HepG2 (cell line): ENCODE results near the gene IFIT1B. TPM values are rescaled to one million over a fixed set of nuclear protein-coding genes. Genes with fewer than 3 reads are reported as not detected.

Experiments
- ATAC-seq: fragments of 200-7000 bp; cut with Tn5 transposase; 3 replicates; pipeline ENCODE4 v1.9.1; 2020; ENCODE audit warnings: mild to moderate bottlenecking, moderate library complexity
- BruUV-seq: library from RNA; stranded (reverse); fragments of 400-500 nt; replicated peaks from 2 replicates; lab custom pipeline; 2021; lab: Mats Ljungman, UMichigan
- CTCF ChIA-PET: fragments of 300-600 bp; formaldehyde crosslinking; extraction: SDS; loops from one replicate; lab custom pipeline; 2021; ENCODE audit warnings: low total read pairs, inconsistent platforms, low intra/inter-chr PET ratio; lab: Yijun Ruan, JAX
- POLR2A ChIA-PET: fragments of 350-600 bp; sonication (Branson Sonifier 250); formaldehyde crosslinking; loops from one replicate; lab custom pipeline; 2020; ENCODE audit warnings: antibody characterized with exemption, inconsistent platforms; lab: Yijun Ruan, JAX
- DNase-seq: peaks from one replicate; pipeline ENCODE4 v3.0.0-alpha.2; 2015; ENCODE audit warnings: low spot score
- FAIRE-seq: peaks from 3 replicates; lab custom pipeline; 2011; peaks lifted over from hg19 to GRCh38; lab: Jason Lieb, UNC
- H2AFZ ChIP-seq: one replicate; pipeline ENCODE4 v1.6.1; 2011; ENCODE audit warnings: low read length, inconsistent platforms
- H3K27ac ChIP-seq: fragments of 300-600 bp; 3 replicates; pipeline ENCODE4 v1.8.0; 2011; ENCODE audit warnings: mixed run types, mild to moderate bottlenecking, mixed read lengths, low read length, inconsistent platforms; ENCODE audit not compliant: insufficient read depth; ENCODE audit errors: extremely low read length
- H3K27me3 ChIP-seq, 2 experiments: fragments of 200-600 bp in 1 of 2; 2 replicates in 1 of 2; 3 replicates in 1 of 2; pipeline versions ENCODE4 v1.6.0 to v1.8.0; 2011; ENCODE audit warnings: low read length in 2 of 2, mild to moderate bottlenecking in 2 of 2, moderate library complexity in 2 of 2, inconsistent platforms in 1 of 2; ENCODE audit not compliant: insufficient read depth in 2 of 2, control insufficient read depth in 1 of 2
- H3K36me3 ChIP-seq, 2 experiments: fragments of 200-600 bp in 1 of 2; replicated peaks in 1 of 2; 2 replicates in 1 of 2; 3 replicates in 1 of 2; pipeline versions ENCODE4 v1.5.1 to v1.8.0; 2011; ENCODE audit warnings: low read length in 2 of 2, inconsistent platforms in 1 of 2; ENCODE audit not compliant: insufficient read depth in 2 of 2, control insufficient read depth in 1 of 2
- H3K4me1 ChIP-seq: 2 replicates; pipeline ENCODE4 v1.5.1; 2012; ENCODE audit warnings: low read length, inconsistent platforms; ENCODE audit not compliant: insufficient read depth
- H3K4me2 ChIP-seq: 2 replicates; pipeline ENCODE4 v1.6.0; 2011; ENCODE audit warnings: low read depth, low read length, inconsistent platforms
- H3K4me3 ChIP-seq, 3 experiments: fragments of 200-600 bp in 1 of 3; sonication (generic), shearing (Covaris generic) in 1 of 3; replicated peaks in 1 of 3; 2 replicates each; pipeline ENCODE4 v1.5.1; 2011 to 2016; ENCODE audit warnings: low read length in 3 of 3, inconsistent platforms in 2 of 3, low read depth in 2 of 3, mild to moderate bottlenecking in 2 of 3, control low read depth in 1 of 3, mixed read lengths in 1 of 3; ENCODE audit not compliant: insufficient read depth in 1 of 3
- H3K79me2 ChIP-seq: one replicate; pipeline ENCODE4 v1.6.1; 2011; ENCODE audit warnings: low read length, inconsistent platforms; ENCODE audit not compliant: insufficient read depth
- H3K9ac ChIP-seq: 2 replicates; pipeline ENCODE4 v1.6.0; 2011; ENCODE audit warnings: mild to moderate bottlenecking, low read depth, low read length, inconsistent platforms; ENCODE audit not compliant: insufficient read depth
- H3K9me3 ChIP-seq: 2 replicates; pipeline ENCODE4 v1.5.1; 2012; ENCODE audit warnings: mild to moderate bottlenecking, low read length
- H4K20me1 ChIP-seq: 2 replicates; pipeline ENCODE4 v1.6.0; 2011; ENCODE audit warnings: inconsistent platforms, mild to moderate bottlenecking, low read length, moderate library complexity; ENCODE audit not compliant: insufficient read depth
- ELF4 ChIP-seq: sonication (generic); formaldehyde crosslinking; IDR thresholded peaks from 2 replicates; pipeline ENCODE4 v1.5.0; 2020; ENCODE audit warnings: missing genetic modification reagents, mild to moderate bottlenecking, moderate library complexity, borderline replicate concordance
- HIC2 ChIP-seq: sonication (generic); formaldehyde crosslinking; IDR thresholded peaks from 2 replicates; pipeline ENCODE4 v1.9.0; 2022; ENCODE audit warnings: low read depth, missing genetic modification reagents
- PLRG1 ChIP-seq: fragments of 450-650 bp; conservative IDR thresholded peaks from 2 replicates; pipeline ENCODE4 v1.6.1; 2016
- POLR2G ChIP-seq: fragments of 200-400 bp; formaldehyde crosslinking; IDR thresholded peaks from 2 replicates; pipeline ENCODE4 v1.6.1; 2018; ENCODE audit warnings: mild to moderate bottlenecking, low read depth, low read length, moderate library complexity
- SATB2 ChIP-seq: sonication (generic); formaldehyde crosslinking; IDR thresholded peaks from 2 replicates; pipeline ENCODE4 v1.5.0; 2020; ENCODE audit warnings: missing genetic modification reagents
- TERF1 ChIP-seq: sonication (generic); formaldehyde crosslinking; IDR thresholded peaks from 2 replicates; pipeline ENCODE4 v1.8.0; 2022; ENCODE audit warnings: mild to moderate bottlenecking, missing genetic modification reagents, moderate library complexity
- ZFP36 ChIP-seq: fragments of 150-350 bp; IDR thresholded peaks from 2 replicates; pipeline ENCODE4 v1.6.1; 2018; ENCODE audit warnings: borderline replicate concordance, low read length, low read depth; ENCODE audit not compliant: partially characterized antibody
- ZFP90 ChIP-seq: sonication (generic); formaldehyde crosslinking; IDR thresholded peaks from 2 replicates; pipeline ENCODE4 v1.8.0; 2022; ENCODE audit warnings: missing genetic modification reagents, mild to moderate bottlenecking, inconsistent platforms, borderline replicate concordance
- ZNF232 ChIP-seq: sonication (generic); formaldehyde crosslinking; IDR thresholded peaks from 2 replicates; pipeline ENCODE4 v1.4.0; 2020; ENCODE audit warnings: missing genetic modification reagents, borderline replicate concordance
- ZNF446 ChIP-seq: sonication (generic); formaldehyde crosslinking; IDR thresholded peaks from 2 replicates; pipeline ENCODE4 v1.5.0; 2020; ENCODE audit warnings: mild to moderate bottlenecking, missing genetic modification reagents
- ZNF883 ChIP-seq: sonication (generic); formaldehyde crosslinking; IDR thresholded peaks from 2 replicates; pipeline ENCODE4 v1.5.1; 2020; ENCODE audit warnings: mild to moderate bottlenecking, missing genetic modification reagents; ENCODE audit errors: not compliant biosample characterization
- ZSCAN21 ChIP-seq: sonication (generic); formaldehyde crosslinking; IDR thresholded peaks from 2 replicates; pipeline ENCODE4 v1.8.0; 2022; ENCODE audit warnings: mild to moderate bottlenecking, missing genetic modification reagents, moderate library complexity, borderline replicate concordance
- in situ Hi-C: cut with HindIII; loops from 2 replicates; pipeline ENCODE4 v1.10.0; 2017; ENCODE audit warnings: low pct_unique_long_range_greater_than_20kb; ENCODE audit not compliant: extremely low pct_ligation_motif_present
- intact Hi-C: fragments of 100-400 bp; cut with micrococcal nuclease; formaldehyde crosslinking; loops from one replicate; pipeline ENCODE4 v1.10.0; 2022; ENCODE audit not compliant: unreplicated experiment
- polyA plus RNA-seq, 8 experiments: library from polyadenylated mRNA; depleted of rRNA in 3 of 8; stranded (reverse) in 7 of 8; unstranded in 1 of 8; fragments of >200 nt; fragmentation: Illumina TruSeq in 4 of 8; extraction: Trizol in 4 of 8; gene quantifications; 2 replicates each; pipeline versions ENCODE4 v1.2.1 to v1.2.3, GENCODE V29; 2011 to 2016; ENCODE audit warnings: low read depth in 4 of 8, missing spikeins in 1 of 8, mixed read lengths in 1 of 8; ENCODE audit not compliant: insufficient read depth in 1 of 8
- total RNA-seq, 5 experiments: library from RNA; depleted of rRNA; stranded (reverse); fragments of >200 nt; fragmentation: Illumina TruSeq; extraction: Trizol; gene quantifications; 2 replicates each; pipeline ENCODE4 v1.2.3, GENCODE V29; 2016; ENCODE audit warnings: low read depth in 1 of 5
- TF ChIP-seq, protein P1 (sequence below): sonication (generic); formaldehyde crosslinking; IDR thresholded peaks from 2 replicates; pipeline ENCODE4 v1.5.0; 2020; ENCODE audit warnings: missing genetic modification reagents
- TF ChIP-seq, protein P2 (sequence below): sonication (generic); formaldehyde crosslinking; IDR thresholded peaks from 2 replicates; pipeline ENCODE4 v1.4.0; 2020; ENCODE audit warnings: mild to moderate bottlenecking, missing genetic modification reagents

IFIT1B gene
- total and polyA plus RNA-seq, 2 of the 13 experiments (the other 11 are each of a cell fraction or from before 2014, with no cell fraction given): not detected

GRCh38 chr10:89360157-89360556 is 17.7 kb upstream of the IFIT1B start:
- no peaks in the 10 kb centered on the region for H3K4me1 ChIP-seq
- in situ Hi-C loops (no loop called here), intact Hi-C loops (no loop called here)
- no TSS peak for BruUV-seq
- no peak for ATAC-seq
- H4K20me1 ChIP-seq: no peaks in the 10 kb centered on the region
- ChIA-PET CTCF (no interaction called here), POLR2A (no interaction called here)
- H3K4me2 ChIP-seq: no peak overlapping the region
- H3K4me3 ChIP-seq: no peak overlapping the region
- no peaks in the 10 kb centered on the region for H3K36me3 ChIP-seq
- H3K79me2 ChIP-seq: no peaks in the 10 kb centered on the region
- H3K27me3 ChIP-seq: no peaks in the 10 kb centered on the region
- no peak overlapping the region for H2AFZ ChIP-seq
- FAIRE-seq: no peak
- TF ChIP-seq, protein P1, sequence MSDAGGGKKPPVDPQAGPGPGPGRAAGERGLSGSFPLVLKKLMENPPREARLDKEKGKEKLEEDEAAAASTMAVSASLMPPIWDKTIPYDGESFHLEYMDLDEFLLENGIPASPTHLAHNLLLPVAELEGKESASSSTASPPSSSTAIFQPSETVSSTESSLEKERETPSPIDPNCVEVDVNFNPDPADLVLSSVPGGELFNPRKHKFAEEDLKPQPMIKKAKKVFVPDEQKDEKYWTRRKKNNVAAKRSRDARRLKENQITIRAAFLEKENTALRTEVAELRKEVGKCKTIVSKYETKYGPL: no peak
- TF ChIP-seq ELF4 (CRISPR knock-in tag) (no peak), HIC2 (CRISPR knock-in tag) (no peak), SATB2 (CRISPR knock-in tag) (no peak), ZFP90 (CRISPR knock-in tag) (no peak), ZFP36 (no peak), ZNF446 (CRISPR knock-in tag) (no peak), ZNF232 (CRISPR knock-in tag) (no peak), PLRG1 (no peak), ZSCAN21 (CRISPR knock-in tag) (no peak), TERF1 (no peak), ZNF883 (no peak), POLR2G (no peak)
- TF ChIP-seq, protein P2, sequence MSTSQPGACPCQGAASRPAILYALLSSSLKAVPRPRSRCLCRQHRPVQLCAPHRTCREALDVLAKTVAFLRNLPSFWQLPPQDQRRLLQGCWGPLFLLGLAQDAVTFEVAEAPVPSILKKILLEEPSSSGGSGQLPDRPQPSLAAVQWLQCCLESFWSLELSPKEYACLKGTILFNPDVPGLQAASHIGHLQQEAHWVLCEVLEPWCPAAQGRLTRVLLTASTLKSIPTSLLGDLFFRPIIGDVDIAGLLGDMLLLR (CRISPR knock-in tag): no peak
- no peak overlapping the region for H3K9ac ChIP-seq
- no peak overlapping the region for H3K27ac ChIP-seq
- DNase-seq: no peak
- no peaks in the 10 kb centered on the region for H3K9me3 ChIP-seq
